ENCODE measurements around the gene IL1RL1.

DNA sequence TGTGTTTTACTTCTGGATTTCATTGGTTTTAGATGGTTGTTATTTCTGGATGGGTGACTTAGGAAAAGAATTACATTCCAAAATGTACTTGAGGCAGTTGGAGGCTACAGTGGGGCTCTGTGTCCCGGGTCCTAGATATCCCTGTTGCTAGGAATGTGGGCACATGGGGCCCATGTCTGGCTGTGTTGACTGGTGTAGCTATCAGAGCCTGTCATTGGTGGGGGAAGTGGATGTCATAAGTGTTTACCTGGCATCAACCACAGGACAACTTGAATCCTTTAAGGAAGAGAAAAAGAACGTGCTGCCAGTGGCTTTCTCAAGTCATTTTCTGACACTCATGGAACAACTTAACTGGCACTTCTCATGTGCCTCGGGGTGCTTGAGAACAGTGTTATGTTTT is 74.6 kb downstream of the IL1RL1 start:
- TF ChIP-seq EZH2 (IDR thresholded peaks at IDR 0.05) (no peak), POLR2AphosphoS5 (IDR thresholded peaks at IDR 0.05; ENCODE audit: borderline replicate concordance, low read depth, low read length) (no peak)
